IMR-90 (cell line): Measurements from ENCODE around the gene PTGES. TPM values are rescaled to one million over a fixed set of nuclear protein-coding genes. Genes with fewer than 3 reads are reported as not detected.

Source experiments
- ATAC-seq: fragments of 200-7000 bp; cut with Tn5 transposase; 2 replicates; pipeline ENCODE4 v1.9.1; 2020; ENCODE audit warnings: low read depth, mild to moderate bottlenecking, moderate library complexity
- BruUV-seq: library from RNA; stranded (reverse); fragments of 400-500 nt; replicated peaks from 2 replicates; lab custom pipeline; 2021; lab: Mats Ljungman, UMichigan
- CTCF ChIA-PET: fragments of 300-600 bp; formaldehyde crosslinking; extraction: SDS; loops from one replicate; lab custom pipeline; 2021; ENCODE audit warnings: antibody characterized with exemption; lab: Yijun Ruan, JAX
- POLR2A ChIA-PET: fragments of 300-600 bp; sonication (Branson Sonifier 250); formaldehyde crosslinking; loops from one replicate; lab custom pipeline; 2022; ENCODE audit warnings: antibody characterized with exemption; ENCODE audit not compliant: unreplicated experiment; lab: Charles Lee
- DNase-seq: peaks from one replicate; pipeline ENCODE4 v3.0.0; 2013
- H2AFZ ChIP-seq: replicated peaks from 2 replicates; pipeline ENCODE3; 2013; ENCODE audit warnings: low read length, mild to moderate bottlenecking; ENCODE audit not compliant: poor library complexity
- H2AK5ac ChIP-seq: 2 replicates; pipeline ENCODE4 v1.6.1; 2013; ENCODE audit warnings: low read depth, low read length, inconsistent platforms
- H2AK9ac ChIP-seq: replicated peaks from 2 replicates; pipeline ENCODE3; 2013; ENCODE audit warnings: mild to moderate bottlenecking, low read depth, low read length, moderate library complexity; ENCODE audit not compliant: poor library complexity
- H2BK120ac ChIP-seq: 2 replicates; pipeline ENCODE4 v1.6.1; 2013; ENCODE audit warnings: low read depth, low read length, inconsistent platforms
- H2BK15ac ChIP-seq: 3 replicates; pipeline ENCODE4 v1.6.1; 2013; ENCODE audit warnings: low read depth, low read length, inconsistent platforms
- H2BK20ac ChIP-seq: 2 replicates; pipeline ENCODE4 v1.6.1; 2013; ENCODE audit warnings: low read depth, mild to moderate bottlenecking, inconsistent platforms, low read length, moderate library complexity
- H2BK5ac ChIP-seq: 2 replicates; pipeline ENCODE4 v1.6.1; 2013; ENCODE audit warnings: mild to moderate bottlenecking, low read depth, low read length, inconsistent platforms; ENCODE audit not compliant: poor library complexity, severe bottlenecking
- H3K14ac ChIP-seq: replicated peaks from 2 replicates; pipeline ENCODE4 v1.6.1; 2013; ENCODE audit warnings: low read depth, low read length, inconsistent platforms
- H3K18ac ChIP-seq: 2 replicates; pipeline ENCODE4 v1.6.1; 2013; ENCODE audit warnings: low read depth, low read length, control low read depth
- H3K23ac ChIP-seq: 2 replicates; pipeline ENCODE4 v1.6.1; 2013; ENCODE audit warnings: low read depth, low read length, inconsistent platforms
- H3K27ac ChIP-seq: 2 replicates; pipeline ENCODE4 v1.5.1; 2013; ENCODE audit warnings: mild to moderate bottlenecking, control low read depth, low read length; ENCODE audit not compliant: insufficient read depth
- H3K27me3 ChIP-seq: 2 replicates; pipeline ENCODE4 v1.6.1; 2013; ENCODE audit warnings: low read length; ENCODE audit not compliant: control insufficient read depth, insufficient read depth
- H3K36me3 ChIP-seq: 2 replicates; pipeline ENCODE4 v1.6.1; 2013; ENCODE audit warnings: low read length, mixed read lengths; ENCODE audit not compliant: control insufficient read depth, insufficient read depth
- H3K4ac ChIP-seq: 2 replicates; pipeline ENCODE4 v1.6.1; 2013; ENCODE audit warnings: low read depth, low read length, inconsistent platforms
- H3K4me1 ChIP-seq: 2 replicates; pipeline ENCODE4 v1.6.1; 2013; ENCODE audit warnings: low read length, mixed read lengths; ENCODE audit not compliant: control insufficient read depth, insufficient read depth
- H3K4me2 ChIP-seq: 2 replicates; pipeline ENCODE4 v1.6.1; 2013; ENCODE audit warnings: low read depth, mild to moderate bottlenecking, control low read depth, low read length, moderate library complexity
- H3K4me3 ChIP-seq: 2 replicates; pipeline ENCODE4 v1.5.1; 2013; ENCODE audit warnings: low read depth, mild to moderate bottlenecking, control low read depth, low read length, moderate library complexity; ENCODE audit not compliant: insufficient read depth
- H3K56ac ChIP-seq: 2 replicates; pipeline ENCODE4 v1.6.1; 2013; ENCODE audit warnings: low read length, inconsistent platforms; ENCODE audit not compliant: insufficient read depth; ENCODE audit errors: extremely low read depth
- H3K79me1 ChIP-seq, 2 experiments: 2 replicates each; pipeline ENCODE4 v1.6.1; 2013; ENCODE audit warnings: low read length in 2 of 2, inconsistent platforms in 1 of 2, low read depth in 1 of 2
- H3K9ac ChIP-seq: 2 replicates; pipeline ENCODE4 v1.6.1; 2013; ENCODE audit warnings: low read depth, low read length, control low read depth
- H3K9me1 ChIP-seq: 2 replicates; pipeline ENCODE4 v1.6.1; 2013; ENCODE audit warnings: low read length, inconsistent platforms; ENCODE audit not compliant: insufficient read depth
- H3K9me3 ChIP-seq: 2 replicates; pipeline ENCODE4 v1.6.1; 2013; ENCODE audit warnings: low read length; ENCODE audit not compliant: control insufficient read depth, insufficient read depth
- H4K20me1 ChIP-seq: 2 replicates; pipeline ENCODE4 v1.6.1; 2013; ENCODE audit warnings: low read length, inconsistent platforms; ENCODE audit not compliant: insufficient read depth
- H4K5ac ChIP-seq: 2 replicates; pipeline ENCODE4 v1.6.1; 2013; ENCODE audit warnings: mild to moderate bottlenecking, low read depth, low read length, control low read depth
- H4K8ac ChIP-seq, 2 experiments: 2 replicates each; pipeline ENCODE4 v1.6.1; 2013; ENCODE audit warnings: low read depth in 2 of 2, low read length in 2 of 2, control low read depth in 1 of 2, inconsistent platforms in 1 of 2
- H4K91ac ChIP-seq: 2 replicates; pipeline ENCODE4 v1.6.1; 2013; ENCODE audit warnings: low read depth, low read length, inconsistent platforms; ENCODE audit not compliant: insufficient read depth
- BHLHE40 ChIP-seq: fragments of 150-350 bp; IDR thresholded peaks from 2 replicates; pipeline ENCODE4 v1.6.1; 2016; ENCODE audit warnings: mild to moderate bottlenecking, low read depth, low read length
- CEBPB ChIP-seq: IDR thresholded peaks from 2 replicates; pipeline ENCODE4 v1.6.1; 2012; ENCODE audit warnings: low read depth, low read length, improper control_type of control experiment
- CHD1 ChIP-seq: IDR thresholded peaks from 2 replicates; pipeline ENCODE4 v1.6.1; 2012; ENCODE audit warnings: low read depth, low read length, improper control_type of control experiment
- FOS ChIP-seq: fragments of 150-350 bp; IDR thresholded peaks from 2 replicates; pipeline ENCODE4 v1.6.1; 2016; ENCODE audit warnings: low read depth, low read length
- MAZ ChIP-seq: IDR thresholded peaks from 2 replicates; pipeline ENCODE4 v1.6.1; 2012; ENCODE audit warnings: low read depth, mild to moderate bottlenecking, low read length, improper control_type of control experiment, moderate library complexity, borderline replicate concordance
- NFE2L2 ChIP-seq: fragments of 150-350 bp; IDR thresholded peaks from 2 replicates; pipeline ENCODE4 v1.6.1; 2016; ENCODE audit warnings: low read depth, mild to moderate bottlenecking, low read length
- POLR2A ChIP-seq: IDR thresholded peaks from 2 replicates; pipeline ENCODE4 v1.6.1; 2012; ENCODE audit warnings: mild to moderate bottlenecking, low read depth, low read length
- RAD21 ChIP-seq: IDR thresholded peaks from 2 replicates; pipeline ENCODE4 v1.6.1; 2012; ENCODE audit warnings: low read length, improper control_type of control experiment
- RFX5 ChIP-seq: IDR thresholded peaks from 2 replicates; pipeline ENCODE4 v1.8.0; 2012; ENCODE audit warnings: low read depth, mild to moderate bottlenecking, low read length, moderate library complexity
- SMC3 ChIP-seq: fragments of 150-350 bp; IDR thresholded peaks from 2 replicates; pipeline ENCODE4 v1.6.1; 2016; ENCODE audit warnings: low read depth, mild to moderate bottlenecking, antibody characterized with exemption, low read length, moderate library complexity
- WGBS, 2 experiments: methylation state at CpG; one replicate each; pipeline versions ENCODE4 v1.1.5 to v1.1.7; 2013; ENCODE audit warnings: missing lambda C conversion rate in 2 of 2; ENCODE audit not compliant: insufficient read length in 1 of 2; ENCODE audit errors: extremely low coverage in 2 of 2; 5-methylcytosine and 5-hydroxymethylcytosine counted together
- dilution Hi-C: fragments of 300-500 bp; cut with HindIII; formaldehyde crosslinking; loops from one replicate; pipeline ENCODE4 v1.14.3; 2018; ENCODE audit warnings: low sequenced_read_pairs; ENCODE audit not compliant: unreplicated experiment
- in situ Hi-C: fragments of 300-500 bp; cut with MboI; formaldehyde crosslinking; loops from 3 replicates; pipeline ENCODE4 v1.14.3; 2019; ENCODE audit warnings: low sequenced_read_pairs, inconsistent platforms, mixed read lengths
- intact Hi-C: fragments of 100-400 bp; cut with micrococcal nuclease; formaldehyde crosslinking; loops from 2 replicates; pipeline ENCODE4 v1.10.0; 2022
- polyA plus RNA-seq, 3 experiments: library from polyadenylated mRNA; depleted of rRNA; stranded (reverse); fragments of >200 nt; gene quantifications; 2 replicates each; pipeline ENCODE4 v1.2.3, GENCODE V29; 2012; ENCODE audit warnings: low replicate concordance in 1 of 3
- total RNA-seq: library from RNA; depleted of rRNA; stranded (reverse); fragments of >200 nt; gene quantifications from 2 replicates; pipeline ENCODE4 v1.2.3, GENCODE V29; 2012
- TF ChIP-seq, protein P1 (sequence below): conservative IDR thresholded peaks from 2 replicates; pipeline ENCODE4 v1.5.1; 2012; ENCODE audit warnings: mild to moderate bottlenecking, low read depth, low read length, improper control_type of control experiment
- TF ChIP-seq, protein P2 (sequence below): fragments of 150-350 bp; IDR thresholded peaks from 2 replicates; pipeline ENCODE4 v1.6.1; 2016; ENCODE audit warnings: low read depth, mild to moderate bottlenecking, low read length, moderate library complexity, borderline replicate concordance
- TF ChIP-seq, protein P3 (sequence below): fragments of 150-350 bp; IDR thresholded peaks from 2 replicates; pipeline ENCODE4 v1.6.1; 2017; ENCODE audit warnings: mild to moderate bottlenecking, antibody characterized with exemption, low read length, low read depth

The PTGES gene
- total and polyA plus RNA-seq, 2 of the 4 experiments (the other 2 are of a cell fraction) = 3.2 to 6.3 TPM

DNA sequence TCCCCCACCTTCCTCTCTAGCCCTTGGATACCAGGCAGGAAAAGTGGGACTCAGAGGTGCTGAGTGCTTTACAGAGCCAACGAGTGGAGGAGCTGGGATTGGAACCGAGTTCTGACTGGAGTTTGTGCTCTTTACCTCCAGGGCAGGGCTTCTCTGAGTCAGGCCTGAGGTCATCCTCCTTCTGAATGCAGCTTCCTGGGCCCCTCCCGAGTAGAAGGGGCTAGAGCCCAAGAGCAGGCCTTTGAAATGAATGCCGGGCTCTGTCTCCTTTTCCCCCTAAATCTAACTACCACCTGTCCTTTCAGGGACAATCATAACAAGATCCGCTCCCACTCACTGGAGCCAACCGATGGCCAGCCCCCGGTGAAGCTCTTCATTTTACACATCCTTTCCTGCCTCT is 12.7 kb downstream of the PTGES start:
- no TSS peak for BruUV-seq
- Histone ChIP-seq H4K8ac (no peak overlapping the region), H3K9ac (no peak overlapping the region), H3K4ac (peak overlapping the region; percentile 29; the same call in 1 of the 2 replicates), H3K4me2 (no peak overlapping the region), H3K4me3 (no peak overlapping the region), H2AK9ac (no peak overlapping the region), H2BK15ac (no peak overlapping the region; the same call in 1 of the 3 replicates), H3K56ac (no peak overlapping the region), H2AK5ac (peak overlapping the region; percentile 46; the same call in 1 of the 2 replicates), H3K14ac (no peak overlapping the region), H4K5ac (no peak overlapping the region), H3K18ac (no peak overlapping the region), H4K20me1 (no peaks in the 10 kb centered on the region), H3K9me1 (peaks cover 4% of the 10 kb centered on the region; the same call in 1 of the 2 replicates), H3K4me1 (peaks cover 5% of the 10 kb centered on the region), H2BK5ac (no peak overlapping the region), H3K79me1 (no peaks in the 10 kb centered on the region), H3K9me3 (no peaks in the 10 kb centered on the region), H3K27me3 (no peaks in the 10 kb centered on the region), H2BK20ac (no peak overlapping the region), H2BK120ac (no peak overlapping the region), H2AFZ (peak overlapping the region; percentile 14), H3K36me3 (peaks cover 8% of the 10 kb centered on the region; the same call in 1 of the 2 replicates), H3K27ac (no peak overlapping the region), H3K23ac (no peak overlapping the region), H4K91ac (no peak overlapping the region)
- in situ Hi-C loops = no loop called here
- ChIA-PET POLR2A (no interaction called here), CTCF (no interaction called here)
- no peak for TF ChIP-seq POLR2A
- no peak for TF ChIP-seq MAZ
- no peak for TF ChIP-seq SMC3
- TF ChIP-seq, protein P1, sequence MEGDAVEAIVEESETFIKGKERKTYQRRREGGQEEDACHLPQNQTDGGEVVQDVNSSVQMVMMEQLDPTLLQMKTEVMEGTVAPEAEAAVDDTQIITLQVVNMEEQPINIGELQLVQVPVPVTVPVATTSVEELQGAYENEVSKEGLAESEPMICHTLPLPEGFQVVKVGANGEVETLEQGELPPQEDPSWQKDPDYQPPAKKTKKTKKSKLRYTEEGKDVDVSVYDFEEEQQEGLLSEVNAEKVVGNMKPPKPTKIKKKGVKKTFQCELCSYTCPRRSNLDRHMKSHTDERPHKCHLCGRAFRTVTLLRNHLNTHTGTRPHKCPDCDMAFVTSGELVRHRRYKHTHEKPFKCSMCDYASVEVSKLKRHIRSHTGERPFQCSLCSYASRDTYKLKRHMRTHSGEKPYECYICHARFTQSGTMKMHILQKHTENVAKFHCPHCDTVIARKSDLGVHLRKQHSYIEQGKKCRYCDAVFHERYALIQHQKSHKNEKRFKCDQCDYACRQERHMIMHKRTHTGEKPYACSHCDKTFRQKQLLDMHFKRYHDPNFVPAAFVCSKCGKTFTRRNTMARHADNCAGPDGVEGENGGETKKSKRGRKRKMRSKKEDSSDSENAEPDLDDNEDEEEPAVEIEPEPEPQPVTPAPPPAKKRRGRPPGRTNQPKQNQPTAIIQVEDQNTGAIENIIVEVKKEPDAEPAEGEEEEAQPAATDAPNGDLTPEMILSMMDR = no peak
- TF ChIP-seq FOS = no peak
- no peak for TF ChIP-seq CEBPB
- no peak for TF ChIP-seq NFE2L2
- TF ChIP-seq RFX5 = no peak
- TF ChIP-seq, protein P2, sequence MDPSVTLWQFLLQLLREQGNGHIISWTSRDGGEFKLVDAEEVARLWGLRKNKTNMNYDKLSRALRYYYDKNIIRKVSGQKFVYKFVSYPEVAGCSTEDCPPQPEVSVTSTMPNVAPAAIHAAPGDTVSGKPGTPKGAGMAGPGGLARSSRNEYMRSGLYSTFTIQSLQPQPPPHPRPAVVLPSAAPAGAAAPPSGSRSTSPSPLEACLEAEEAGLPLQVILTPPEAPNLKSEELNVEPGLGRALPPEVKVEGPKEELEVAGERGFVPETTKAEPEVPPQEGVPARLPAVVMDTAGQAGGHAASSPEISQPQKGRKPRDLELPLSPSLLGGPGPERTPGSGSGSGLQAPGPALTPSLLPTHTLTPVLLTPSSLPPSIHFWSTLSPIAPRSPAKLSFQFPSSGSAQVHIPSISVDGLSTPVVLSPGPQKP = no peak
- no peak for TF ChIP-seq BHLHE40
- TF ChIP-seq, protein P3, sequence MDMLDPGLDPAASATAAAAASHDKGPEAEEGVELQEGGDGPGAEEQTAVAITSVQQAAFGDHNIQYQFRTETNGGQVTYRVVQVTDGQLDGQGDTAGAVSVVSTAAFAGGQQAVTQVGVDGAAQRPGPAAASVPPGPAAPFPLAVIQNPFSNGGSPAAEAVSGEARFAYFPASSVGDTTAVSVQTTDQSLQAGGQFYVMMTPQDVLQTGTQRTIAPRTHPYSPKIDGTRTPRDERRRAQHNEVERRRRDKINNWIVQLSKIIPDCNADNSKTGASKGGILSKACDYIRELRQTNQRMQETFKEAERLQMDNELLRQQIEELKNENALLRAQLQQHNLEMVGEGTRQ = no peak
- no peak for TF ChIP-seq CHD1
- TF ChIP-seq RAD21 = no peak
- WGBS, 2 experiments = 73% methylated on average over 2 of the region's 7 CpGs; no CpG with 5 or more reads in 1 of the 2 experiments
- intact Hi-C loops = no loop called here
- dilution Hi-C loops = no loop called here
- no peak for ATAC-seq
- no peak for DNase-seq
